Measurements from ENCODE around the gene LURAP1L. TPM values are rescaled to one million over a fixed set of nuclear protein-coding genes. Genes with fewer than 3 reads are reported as not detected.

The LURAP1L gene
- total RNA-seq, 3 donors from 2014 or later = not detected

DNA sequence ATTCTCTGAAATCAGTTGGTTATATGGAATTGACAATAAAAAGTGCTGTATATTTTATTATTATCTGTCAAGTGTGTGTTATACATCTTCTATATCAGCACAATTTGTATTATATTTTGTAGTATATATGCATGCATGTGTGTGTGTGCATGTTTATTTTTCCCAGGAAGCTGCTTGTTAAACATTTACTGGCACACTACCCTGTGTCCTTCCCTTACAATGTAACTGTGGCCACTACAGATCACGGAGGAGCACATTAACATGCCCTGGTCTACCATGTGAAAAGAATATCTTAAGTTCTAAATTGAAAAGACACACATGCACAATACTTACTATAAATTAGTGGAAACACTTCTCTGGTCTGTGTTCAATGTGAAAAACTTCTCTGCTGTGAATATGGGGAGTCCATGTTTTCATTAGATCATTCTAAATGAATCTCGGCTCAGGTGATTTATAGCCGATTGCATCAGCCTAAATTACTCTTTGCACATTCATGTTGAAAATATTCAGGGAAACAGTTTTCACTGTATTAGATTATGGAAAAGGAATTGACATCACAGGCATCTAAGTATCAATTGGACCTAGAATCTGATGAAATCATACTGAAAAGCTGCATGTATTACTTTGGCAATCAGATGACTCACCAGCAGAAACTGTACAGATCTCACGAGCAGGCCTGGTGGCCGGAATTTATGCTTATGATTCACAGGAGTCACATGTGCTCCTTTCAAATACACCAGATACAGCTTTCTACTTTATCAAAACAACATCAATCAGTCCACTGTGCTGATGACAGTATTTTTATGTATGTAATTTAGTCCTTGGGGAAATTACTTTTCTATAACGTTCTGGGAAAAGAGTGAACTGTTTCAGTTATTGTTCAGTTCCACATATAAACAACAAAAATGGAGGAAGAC, 39.4 kb downstream of the LURAP1L start:
- Mint-ChIP-seq H3K4me3 (no peak overlapping the region), H3K36me3 (ENCODE audit: insufficient read depth) (no peaks in the 10 kb centered on the region), H3K4me1 (ENCODE audit: low read depth) (no peaks in the 10 kb centered on the region), H3K27me3 (ENCODE audit: low read depth) (no peaks in the 10 kb centered on the region), H3K9me3 (peaks cover 18% of the 10 kb centered on the region)
- ATAC-seq (no peak), DNase-seq (no peak)

DNA sequence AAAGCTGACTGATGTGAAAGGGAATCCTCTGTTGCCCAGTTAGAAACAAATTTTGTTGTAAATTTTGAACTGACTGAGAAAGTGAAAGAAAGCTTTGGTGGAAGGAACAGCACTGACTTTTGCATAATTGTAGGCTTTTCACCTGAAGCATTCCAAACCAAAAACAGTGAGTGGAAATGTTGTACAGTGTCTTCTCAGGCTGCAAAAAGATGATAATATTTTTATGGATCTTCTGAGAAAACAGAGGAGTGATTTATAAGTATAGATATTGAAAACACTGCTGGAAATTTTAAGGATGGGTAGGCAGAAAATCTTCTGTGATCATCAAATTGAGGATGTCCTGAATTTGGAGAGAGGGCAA, 40.0 kb downstream of the LURAP1L start:
- ATAC-seq = no peak
- Mint-ChIP-seq H3K27me3 (ENCODE audit: low read depth) (no peaks in the 10 kb centered on the region), H3K4me1 (ENCODE audit: low read depth) (no peaks in the 10 kb centered on the region), H3K4me3 (no peak overlapping the region), H3K36me3 (ENCODE audit: insufficient read depth) (no peaks in the 10 kb centered on the region), H3K9me3 (peaks cover 13% of the 10 kb centered on the region)
- no peak for DNase-seq

DNA sequence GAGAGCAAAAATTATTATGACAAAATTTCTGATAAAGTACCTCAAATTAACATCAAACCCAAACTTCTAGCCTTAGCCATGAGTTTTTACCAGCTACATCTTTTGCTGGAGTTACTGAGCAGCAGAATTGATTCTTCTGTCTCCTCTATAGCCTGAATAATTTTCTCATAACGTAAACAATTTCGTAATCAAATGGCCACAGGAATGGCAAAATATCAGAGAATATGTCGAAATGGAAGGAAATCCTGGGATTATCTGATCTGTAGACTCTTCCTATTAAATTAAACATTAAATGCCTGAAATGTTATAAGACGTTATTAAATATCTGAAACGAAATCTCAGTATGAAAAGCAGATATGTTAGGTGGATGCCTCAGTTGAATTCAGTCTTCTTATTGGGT, 41.1 kb downstream of the LURAP1L start:
- no peaks in the 10 kb centered on the region for H3K27me3 Mint-ChIP-seq (ENCODE audit: low read depth)
- peaks cover 13% of the 10 kb centered on the region for H3K9me3 Mint-ChIP-seq
- no peak overlapping the region for H3K4me3 Mint-ChIP-seq
- no peak for ATAC-seq
- DNase-seq = no peak
- no peaks in the 10 kb centered on the region for H3K4me1 Mint-ChIP-seq (ENCODE audit: low read depth)
- H3K36me3 Mint-ChIP-seq (ENCODE audit: insufficient read depth) = no peaks in the 10 kb centered on the region

DNA sequence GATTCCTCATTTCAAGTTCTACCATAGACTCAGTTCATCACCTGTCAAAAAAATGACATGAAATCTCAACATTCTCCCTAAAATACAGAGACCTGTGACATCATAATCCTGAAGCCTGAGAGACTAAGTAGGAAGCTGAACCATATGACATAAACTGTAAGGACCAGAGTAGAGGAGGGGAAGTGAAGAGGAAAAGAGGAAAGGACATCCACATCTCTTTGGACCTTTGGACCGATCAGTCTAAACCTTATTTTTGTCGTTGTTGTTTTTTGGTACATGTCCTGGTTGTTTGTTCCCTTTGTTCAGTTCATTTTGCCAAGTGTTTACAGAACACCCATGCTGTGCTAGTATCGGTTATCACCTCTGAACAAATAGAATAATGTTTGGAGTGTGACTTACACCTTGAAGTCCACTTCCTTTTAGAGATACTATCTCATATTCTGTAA, 41.9 kb downstream of the LURAP1L start:
- H3K4me1 Mint-ChIP-seq (ENCODE audit: low read depth) = no peaks in the 10 kb centered on the region

DNA sequence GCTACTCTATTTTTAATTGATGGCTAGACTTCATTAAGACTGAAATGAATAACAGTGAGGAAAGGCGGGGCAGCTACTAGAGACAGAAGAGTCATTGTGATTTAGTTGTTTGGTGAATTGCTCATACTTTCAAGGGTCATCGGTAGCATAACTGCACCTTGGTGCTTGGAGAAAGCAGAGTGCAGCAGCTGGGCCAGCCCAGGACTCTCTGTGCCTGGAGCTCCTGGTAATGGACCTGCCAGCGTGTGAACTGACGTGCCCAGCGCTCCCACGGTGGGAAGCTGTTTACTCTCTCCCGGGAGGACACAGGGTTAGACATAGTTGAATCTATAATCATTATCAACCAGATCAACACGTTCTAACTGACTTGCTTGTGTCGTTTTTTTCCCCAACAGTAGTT, 42.9 kb downstream of the LURAP1L start:
- no peak for DNase-seq
- Mint-ChIP-seq H3K36me3 (ENCODE audit: insufficient read depth) (no peaks in the 10 kb centered on the region), H3K4me3 (no peak overlapping the region), H3K9me3 (peaks cover 5% of the 10 kb centered on the region), H3K27me3 (ENCODE audit: low read depth) (no peaks in the 10 kb centered on the region), H3K4me1 (ENCODE audit: low read depth) (no peaks in the 10 kb centered on the region)
- ATAC-seq = no peak

More for the DNA sequence above, 41.9 kb downstream of the LURAP1L start:
- no peak overlapping the region for H3K4me3 Mint-ChIP-seq
- no peaks in the 10 kb centered on the region for H3K27me3 Mint-ChIP-seq (ENCODE audit: low read depth)
- ATAC-seq (no peak), DNase-seq (no peak)
- no peaks in the 10 kb centered on the region for H3K36me3 Mint-ChIP-seq (ENCODE audit: insufficient read depth)
- peaks cover 9% of the 10 kb centered on the region for H3K9me3 Mint-ChIP-seq

DNA sequence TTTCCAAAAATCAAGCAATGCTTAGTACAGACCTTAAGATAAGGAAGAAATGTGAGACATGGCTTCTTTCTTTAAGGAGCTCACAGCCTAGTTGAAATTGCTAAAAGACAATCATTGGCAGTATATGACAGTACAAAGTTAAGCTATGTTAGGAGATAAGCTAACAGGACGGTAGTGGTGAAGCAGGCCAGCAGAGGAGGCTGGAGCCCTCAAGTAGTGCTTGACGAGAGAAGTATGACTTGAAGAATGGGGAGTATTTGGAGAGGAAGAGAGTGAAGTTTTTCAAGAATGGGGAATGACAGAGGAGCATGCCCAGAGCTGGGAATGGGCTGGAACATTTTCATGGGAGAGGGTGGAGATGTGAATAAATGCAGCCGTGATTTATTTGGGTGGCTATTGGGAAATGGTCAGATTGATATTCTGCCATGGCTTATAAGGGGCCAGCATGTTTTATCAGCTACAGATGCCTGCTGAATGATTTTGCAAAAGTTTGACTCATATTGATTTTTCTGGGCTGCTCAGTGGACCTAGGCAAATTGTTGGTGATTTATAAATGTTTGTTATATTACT, 43.7 kb downstream of the LURAP1L start:
- ATAC-seq (no peak), DNase-seq (no peak)
- H3K4me1 Mint-ChIP-seq (ENCODE audit: low read depth) = no peaks in the 10 kb centered on the region
- H3K4me3 Mint-ChIP-seq = no peak overlapping the region
- H3K36me3 Mint-ChIP-seq (ENCODE audit: insufficient read depth) = no peaks in the 10 kb centered on the region
- no peaks in the 10 kb centered on the region for H3K27me3 Mint-ChIP-seq (ENCODE audit: low read depth)
- peaks cover 5% of the 10 kb centered on the region for H3K9me3 Mint-ChIP-seq

DNA sequence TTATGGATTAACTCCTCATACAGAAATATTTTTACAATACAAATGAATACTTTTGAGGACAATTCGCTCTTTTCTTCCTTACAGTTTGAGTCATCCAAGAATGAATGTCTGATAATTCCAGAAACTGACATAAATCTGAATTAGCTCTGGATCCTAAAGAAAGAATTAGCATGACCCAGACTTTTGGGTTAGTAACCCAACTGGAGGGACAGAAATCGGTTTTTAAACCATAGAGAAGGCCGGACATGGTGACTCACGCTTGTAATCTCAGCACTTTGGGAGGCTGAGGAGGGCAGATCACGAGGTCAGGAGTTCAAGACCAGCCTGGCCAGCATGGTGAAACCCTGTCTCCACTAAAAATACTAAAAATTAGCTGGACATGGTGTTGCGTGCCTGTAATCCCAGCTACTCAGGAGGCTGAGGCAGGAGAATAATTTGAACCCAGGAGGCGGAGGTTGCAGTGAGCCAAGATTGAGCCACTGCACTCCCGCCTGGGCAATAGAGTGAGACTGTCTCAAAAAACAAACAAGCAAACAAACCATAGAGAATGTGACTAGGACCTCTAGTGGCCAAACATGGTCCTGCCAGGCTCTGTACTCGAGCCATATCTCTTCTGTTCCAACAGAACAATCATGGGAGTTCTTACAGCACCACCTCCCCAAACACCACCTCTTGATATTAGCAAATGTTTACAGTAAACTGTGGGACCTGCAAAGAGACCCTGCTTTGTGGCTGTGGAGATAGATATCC, 44.8 kb downstream of the LURAP1L start:
- peaks cover 5% of the 10 kb centered on the region for H3K9me3 Mint-ChIP-seq
- no peaks in the 10 kb centered on the region for H3K36me3 Mint-ChIP-seq (ENCODE audit: insufficient read depth)
- DNase-seq = no peak
- no peak for ATAC-seq
- no peaks in the 10 kb centered on the region for H3K4me1 Mint-ChIP-seq (ENCODE audit: low read depth)
- H3K4me3 Mint-ChIP-seq = no peak overlapping the region
- no peaks in the 10 kb centered on the region for H3K27me3 Mint-ChIP-seq (ENCODE audit: low read depth)

DNA sequence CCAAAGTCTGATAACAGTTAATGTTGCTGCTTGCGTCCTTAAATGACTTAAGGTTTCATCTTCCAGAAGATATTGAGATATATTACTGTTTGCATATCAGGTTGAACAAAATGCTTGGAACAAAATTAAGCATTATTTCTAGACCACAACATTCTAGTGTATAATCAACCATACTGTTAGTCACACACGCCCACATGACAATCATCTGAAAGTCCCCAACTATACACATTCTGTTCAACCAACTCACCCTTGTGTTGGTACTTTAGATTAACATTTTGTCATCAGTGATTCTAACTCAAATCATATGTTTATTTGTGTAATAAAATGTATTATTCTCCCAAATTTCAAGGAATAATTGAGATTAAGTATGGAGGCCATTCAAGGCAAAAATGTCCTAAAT, 47.3 kb downstream of the LURAP1L start:
- H3K36me3 Mint-ChIP-seq (ENCODE audit: insufficient read depth) = no peaks in the 10 kb centered on the region
- ATAC-seq (no peak), DNase-seq (no peak)
- peaks cover 5% of the 10 kb centered on the region for H3K9me3 Mint-ChIP-seq
- H3K4me3 Mint-ChIP-seq = no peak overlapping the region
- no peaks in the 10 kb centered on the region for H3K4me1 Mint-ChIP-seq (ENCODE audit: low read depth)
- H3K27me3 Mint-ChIP-seq (ENCODE audit: low read depth) = no peaks in the 10 kb centered on the region

DNA sequence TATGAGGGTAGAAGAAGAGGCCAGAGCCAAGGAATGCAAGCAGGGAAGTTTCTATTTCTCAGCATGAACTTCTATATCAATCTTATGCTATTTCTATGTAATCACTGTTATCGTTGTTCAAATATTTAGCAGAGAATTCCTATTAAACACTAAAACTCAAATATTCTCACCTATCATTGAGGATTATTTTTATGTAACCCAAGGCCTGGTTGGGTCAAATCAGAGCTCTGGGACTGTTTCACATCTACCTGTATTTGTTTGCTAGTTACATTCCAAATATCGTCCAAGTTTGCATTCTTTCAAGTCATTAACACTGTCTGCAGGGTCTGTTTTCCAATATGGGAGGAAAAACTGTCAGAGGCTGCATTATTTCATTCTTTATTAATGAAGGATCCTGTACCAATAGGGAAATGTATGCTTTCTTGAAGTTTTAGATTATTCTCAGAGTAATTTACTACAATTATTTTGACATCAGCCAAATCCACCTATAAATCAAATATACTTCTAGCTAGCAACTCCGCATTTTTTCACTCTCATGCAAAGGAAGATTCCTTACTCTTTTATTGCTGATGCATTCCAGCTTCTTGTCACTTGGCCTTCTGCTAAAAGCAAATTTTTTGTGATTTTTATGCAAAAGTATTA, 52.2 kb downstream of the LURAP1L start:
- H3K36me3 Mint-ChIP-seq (ENCODE audit: insufficient read depth) = no peaks in the 10 kb centered on the region
- DNase-seq = no peak
- ATAC-seq = no peak
- H3K27me3 Mint-ChIP-seq (ENCODE audit: low read depth) = no peaks in the 10 kb centered on the region
- peaks cover 3% of the 10 kb centered on the region for H3K9me3 Mint-ChIP-seq
- H3K4me3 Mint-ChIP-seq = no peak overlapping the region
- H3K4me1 Mint-ChIP-seq (ENCODE audit: low read depth) = no peaks in the 10 kb centered on the region

DNA sequence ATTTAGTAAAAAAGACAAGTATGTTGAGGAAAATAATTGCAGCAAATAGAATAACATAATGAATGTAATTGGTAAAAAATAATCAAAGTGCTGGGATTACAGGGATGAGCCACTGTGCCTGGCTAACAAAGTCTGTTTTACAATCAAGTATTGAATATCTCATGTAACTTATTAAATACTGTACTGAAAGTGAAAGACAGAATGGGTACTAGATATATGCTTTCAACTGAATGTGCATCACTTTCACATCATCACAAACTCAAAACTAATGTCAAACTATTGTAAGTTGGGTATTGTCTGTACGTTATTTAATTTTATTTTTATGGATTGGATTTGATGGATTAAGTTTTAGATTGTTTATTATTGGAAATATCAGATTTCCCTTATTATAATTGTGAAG, 58.9 kb downstream of the LURAP1L start:
- Mint-ChIP-seq H3K4me3 (no peak overlapping the region), H3K27me3 (ENCODE audit: low read depth) (no peaks in the 10 kb centered on the region), H3K36me3 (ENCODE audit: insufficient read depth) (no peaks in the 10 kb centered on the region), H3K4me1 (ENCODE audit: low read depth) (no peaks in the 10 kb centered on the region), H3K9me3 (peaks cover 28% of the 10 kb centered on the region)
- DNase-seq = no peak
- ATAC-seq = no peak

DNA sequence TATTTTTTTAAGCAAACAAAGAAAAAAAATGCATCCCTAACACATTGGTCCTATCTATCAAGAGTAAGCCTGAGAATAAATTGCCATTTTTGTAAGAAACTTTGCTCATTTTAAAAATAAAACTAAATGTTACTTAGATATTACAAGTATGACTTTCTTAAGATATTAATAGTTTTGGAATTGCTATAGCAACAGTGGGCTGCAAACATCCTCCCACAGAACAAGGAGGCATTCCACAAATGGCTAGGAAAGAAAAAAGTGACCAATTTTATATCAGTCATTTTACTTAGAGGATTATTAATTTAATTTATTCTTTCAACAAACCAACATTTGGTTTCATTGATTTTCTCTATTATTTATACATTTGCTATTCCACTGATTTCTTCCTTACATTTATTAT, 63.7 kb downstream of the LURAP1L start:
- DNase-seq = no peak
- Mint-ChIP-seq H3K4me3 (no peak overlapping the region), H3K27me3 (ENCODE audit: low read depth) (no peaks in the 10 kb centered on the region), H3K9me3 (peaks cover 27% of the 10 kb centered on the region), H3K4me1 (ENCODE audit: low read depth) (no peaks in the 10 kb centered on the region), H3K36me3 (ENCODE audit: insufficient read depth) (no peaks in the 10 kb centered on the region)
- no peak for ATAC-seq

DNA sequence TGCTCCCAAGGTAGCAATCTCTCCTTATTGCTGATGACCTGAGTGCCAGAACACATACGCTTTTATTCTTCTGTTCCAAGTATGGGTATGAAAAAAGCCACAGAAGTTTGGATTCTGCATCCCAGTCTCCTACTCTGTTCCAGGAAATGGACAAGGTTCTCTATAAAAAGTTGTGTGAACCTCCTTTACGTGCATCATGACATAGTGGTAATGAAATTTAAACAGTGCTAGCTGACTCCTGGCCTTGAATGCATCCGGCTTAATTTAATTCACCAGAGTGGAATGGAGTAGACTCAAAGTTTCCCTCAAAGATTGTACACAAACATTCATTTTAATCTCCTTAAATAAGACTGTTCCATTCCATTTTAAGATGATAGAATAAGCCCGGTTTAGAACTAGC, 68.9 kb downstream of the LURAP1L start:
- Mint-ChIP-seq H3K27me3 (ENCODE audit: low read depth) (no peaks in the 10 kb centered on the region), H3K4me3 (no peak overlapping the region), H3K36me3 (ENCODE audit: insufficient read depth) (no peaks in the 10 kb centered on the region), H3K9me3 (peaks cover 3% of the 10 kb centered on the region), H3K4me1 (ENCODE audit: low read depth) (no peaks in the 10 kb centered on the region)
- DNase-seq (no peak), ATAC-seq (no peak)

DNA sequence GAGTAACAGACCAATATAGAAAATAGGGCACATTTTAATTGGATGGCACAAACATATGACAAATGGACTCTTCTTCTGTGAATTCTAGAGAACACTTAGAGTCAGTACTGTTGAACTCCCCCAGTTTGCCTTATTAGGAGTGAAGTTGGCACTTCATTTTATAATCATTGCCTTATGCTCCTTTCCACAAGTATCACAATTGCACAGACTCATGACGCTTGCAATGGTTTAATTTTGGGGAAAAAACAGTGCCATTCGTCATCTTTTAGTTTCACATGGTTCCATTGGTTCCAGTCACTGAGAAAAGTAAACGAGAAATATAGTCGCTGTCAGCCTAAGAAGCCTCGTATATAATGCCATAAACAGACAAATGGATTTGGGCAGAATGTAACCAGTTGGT, 71.2 kb downstream of the LURAP1L start:
- Mint-ChIP-seq H3K4me1 (ENCODE audit: low read depth) (no peaks in the 10 kb centered on the region), H3K9me3 (peaks cover 4% of the 10 kb centered on the region), H3K4me3 (no peak overlapping the region), H3K27me3 (ENCODE audit: low read depth) (no peaks in the 10 kb centered on the region), H3K36me3 (ENCODE audit: insufficient read depth) (no peaks in the 10 kb centered on the region)
- ATAC-seq (no peak), DNase-seq (no peak)

DNA sequence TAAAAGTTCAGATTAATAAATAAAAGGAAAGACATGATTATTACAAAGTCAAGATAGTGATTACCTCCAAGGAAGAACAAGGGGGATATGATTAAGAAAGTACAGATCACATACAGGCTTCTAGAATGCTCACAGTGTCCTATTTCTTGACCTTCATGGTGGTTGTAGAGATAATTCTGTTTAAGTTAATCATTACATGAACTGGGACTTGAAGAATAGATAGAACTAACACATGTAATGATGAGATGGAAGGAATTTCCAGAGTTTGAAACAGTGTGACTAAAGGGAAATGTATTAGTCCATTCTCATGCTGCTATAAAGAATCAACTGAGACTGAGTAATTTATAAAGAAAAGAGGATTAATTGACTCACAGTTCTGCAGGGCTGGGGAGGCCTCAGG, 72.7 kb downstream of the LURAP1L start:
- DNase-seq = no peak
- no peaks in the 10 kb centered on the region for H3K4me1 Mint-ChIP-seq (ENCODE audit: low read depth)
- H3K4me3 Mint-ChIP-seq = no peak overlapping the region
- no peaks in the 10 kb centered on the region for H3K27me3 Mint-ChIP-seq (ENCODE audit: low read depth)
- no peak for ATAC-seq
- H3K9me3 Mint-ChIP-seq = peaks cover 8% of the 10 kb centered on the region
- no peaks in the 10 kb centered on the region for H3K36me3 Mint-ChIP-seq (ENCODE audit: insufficient read depth)

Measured in activated T-cell treated with anti-CD3 and anti-CD28 coated beads, Interleukin-2, amount 50 U/mL, for 4 hours (primary cell).